Epithelial cell of proximal tubule (primary cell): Measurements from ENCODE around the gene GGCT. TPM values are rescaled to one million over a fixed set of nuclear protein-coding genes. Genes with fewer than 3 reads are reported as not detected.

Source experiments
- DNase-seq: peaks from one replicate; pipeline ENCODE4 v3.0.0-alpha.2; 2011; ENCODE audit warnings: low read depth
- H3K4me3 ChIP-seq: 2 replicates; pipeline ENCODE4 v1.5.1; 2011; ENCODE audit warnings: low read depth, mild to moderate bottlenecking, low read length
- CTCF ChIP-seq: conservative IDR thresholded peaks from 2 replicates; pipeline ENCODE4 v1.5.1; 2012; ENCODE audit warnings: low read depth, mild to moderate bottlenecking, low read length
- total RNA-seq: library from RNA; depleted of rRNA; stranded (reverse); fragments of >200 nt; gene quantifications from 2 replicates; pipeline ENCODE4 v1.2.3, GENCODE V29; 2015

GGCT gene
- total RNA-seq, 1 donor from 2014 or later: 54.5 TPM

GRCh38 chr7:30463405-30464145, 41.1 kb downstream of the GGCT start:
- no peak for TF ChIP-seq CTCF
- no peak overlapping the region for H3K4me3 ChIP-seq
- DNase-seq: no peak

GRCh38 chr7:30462179-30462578, 42.5 kb downstream of the GGCT start:
- H3K4me3 ChIP-seq: no peak overlapping the region
- DNase-seq: no peak
- TF ChIP-seq CTCF: no peak

GRCh38 chr7:30460246-30460633, 44.4 kb downstream of the GGCT start:
- no peak for DNase-seq
- TF ChIP-seq CTCF: no peak
- H3K4me3 ChIP-seq: no peak overlapping the region

GRCh38 chr7:30459591-30460245, 44.9 kb downstream of the GGCT start:
- no peak overlapping the region for H3K4me3 ChIP-seq
- DNase-seq: peak; percentile 84
- no peak for TF ChIP-seq CTCF

- DNase-seq: no peak
- no peak for TF ChIP-seq CTCF
- H3K4me3 ChIP-seq: no peak overlapping the region
Observed at GRCh38 chr7:30458311-30458710, 46.3 kb downstream of the GGCT start.

- no peak for DNase-seq
- H3K4me3 ChIP-seq: no peak overlapping the region
- TF ChIP-seq CTCF: no peak
Observed at GRCh38 chr7:30453921-30454320, 50.7 kb downstream of the GGCT start.

GRCh38 chr7:30453016-30453415, 51.6 kb downstream of the GGCT start:
- no peak for TF ChIP-seq CTCF
- DNase-seq: no peak

More at GRCh38 chr7:30453016-30453415, 51.6 kb downstream of the GGCT start:
- no peak overlapping the region for H3K4me3 ChIP-seq
